GM23248 (cell line): ENCODE data around the gene STOML3.

Experiments
- EZH2 ChIP-seq: fragments of 200-600 bp; sonication (generic); IDR thresholded peaks from 2 replicates; pipeline ENCODE4 v1.6.1; 2018; ENCODE audit warnings: antibody characterized with exemption, mild to moderate bottlenecking; ENCODE audit not compliant: insufficient read depth, poor library complexity, severe bottlenecking
- EZH2phosphoT487 ChIP-seq: fragments of 200-600 bp; sonication (generic); IDR thresholded peaks from 2 replicates; pipeline ENCODE4 v1.6.1; 2018; ENCODE audit warnings: antibody characterized with exemption, moderate library complexity, mild to moderate bottlenecking, low read depth; ENCODE audit not compliant: insufficient read depth

GRCh38 chr13:38990693-38991092 lies at the start of gene STOML3:
- TF ChIP-seq EZH2: no peak
- no peak for TF ChIP-seq EZH2phosphoT487
